ENCODE measurements around the gene RASSF10. TPM values are rescaled to one million over a fixed set of nuclear protein-coding genes. Genes with fewer than 3 reads are reported as not detected.
A peak's percentile ranks its signal among the peaks of the same experiment; 100 is the strongest.

The RASSF10 gene
- total and polyA plus RNA-seq, 3 experiments from 2014 or later = not detected

DNA sequence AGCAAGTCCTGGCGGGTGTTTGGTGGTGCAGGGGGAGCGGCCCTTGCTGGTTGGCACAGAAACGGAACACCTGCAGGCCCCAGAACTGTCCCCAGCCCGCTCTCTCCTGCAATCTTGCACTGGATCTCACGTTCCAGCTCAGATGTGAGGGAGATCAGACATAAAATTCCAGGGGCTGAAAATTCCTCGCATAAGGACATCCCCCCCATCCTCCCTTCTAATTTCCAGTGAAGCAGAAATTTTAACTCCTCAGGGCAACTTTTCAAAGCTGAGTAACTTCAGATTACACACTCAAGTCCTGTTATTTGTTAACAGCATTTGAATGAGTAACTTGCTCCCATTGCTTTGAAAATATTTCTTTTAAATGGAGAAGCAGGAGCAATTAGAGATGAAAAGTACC lies 40.3 kb upstream of the RASSF10 start:
- Histone ChIP-seq H3K4me3 (ENCODE audit: low read length) (no peak overlapping the region), H3K9me3 (ENCODE audit: low read length) (no peaks in the 10 kb centered on the region), H3K27ac (ENCODE audit: low read depth, low read length) (no peak overlapping the region), H3K36me3 (ENCODE audit: insufficient read depth, low read length) (no peaks in the 10 kb centered on the region), H3K4me1 (ENCODE audit: insufficient read depth, low read length) (no peaks in the 10 kb centered on the region), H3K27me3 (ENCODE audit: insufficient read depth, low read length, poor library complexity, severe bottlenecking) (no peaks in the 10 kb centered on the region)
- Mint-ChIP-seq H3K9me3 (no peaks in the 10 kb centered on the region), H3K27ac (no peak overlapping the region), H3K27me3 (peaks cover 5 to 24% of the 10 kb centered on the region in 2 donors), H3K4me3 (no peak overlapping the region), H3K4me1 (no peaks in the 10 kb centered on the region), H3K36me3 (no peaks in the 10 kb centered on the region)
- DNase-seq = no peak
- ChIA-PET POLR2A (no interaction called here), CTCF (no interaction called here)

- CTCF ChIA-PET = no interaction called here
These were observed 37.2 kb upstream of the RASSF10 start for GRCh38 chr11:12971955-12972354.

DNA sequence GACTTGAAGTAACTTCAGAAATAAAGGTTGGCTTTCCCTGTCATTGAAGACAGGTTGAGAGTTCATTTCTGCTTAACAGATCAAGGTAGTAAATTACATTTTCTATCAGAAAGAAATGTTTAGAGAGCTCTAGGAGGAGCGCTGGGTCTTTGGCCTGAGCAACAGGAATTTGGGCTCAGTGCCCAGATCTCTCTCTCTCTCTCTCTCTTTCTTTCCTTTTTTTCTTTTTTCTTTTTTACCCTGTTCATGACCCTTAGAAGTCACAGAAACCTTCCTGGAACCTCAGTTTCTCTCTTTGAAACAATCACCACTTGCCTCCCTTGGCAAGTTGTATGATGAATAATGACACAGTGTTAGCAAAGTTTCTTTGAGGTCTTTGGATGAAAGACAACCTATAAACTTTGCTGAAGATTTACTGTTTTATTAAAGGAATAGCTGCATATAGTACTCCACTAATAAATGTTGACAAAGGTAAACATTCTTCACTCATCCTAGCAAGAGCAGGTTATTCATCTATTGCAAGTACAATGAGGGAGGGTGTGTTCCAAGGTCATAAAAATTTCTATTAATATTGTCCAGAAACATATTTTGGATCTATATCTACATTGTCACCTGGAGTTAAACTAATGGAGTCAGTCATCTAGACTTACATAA lies 35.5 kb upstream of the RASSF10 start:
- Histone ChIP-seq H3K27me3 (ENCODE audit: insufficient read depth, low read length, poor library complexity, severe bottlenecking) (no peaks in the 10 kb centered on the region), H3K36me3 (ENCODE audit: insufficient read depth, low read length) (no peaks in the 10 kb centered on the region), H3K4me3 (ENCODE audit: low read length) (no peak overlapping the region), H3K9me3 (ENCODE audit: low read length) (no peaks in the 10 kb centered on the region), H3K4me1 (ENCODE audit: insufficient read depth, low read length) (no peaks in the 10 kb centered on the region), H3K27ac (ENCODE audit: low read depth, low read length) (no peak overlapping the region)
- no peak for DNase-seq
- Mint-ChIP-seq H3K4me3 (no peak overlapping the region), H3K4me1 (no peaks in the 10 kb centered on the region), H3K36me3 (no peaks in the 10 kb centered on the region), H3K27me3 (peaks cover 4 to 15% of the 10 kb centered on the region in 2 donors), H3K27ac (no peak overlapping the region), H3K9me3 (no peaks in the 10 kb centered on the region)
- ChIA-PET POLR2A (no interaction called here), CTCF (interaction anchor here (1.8 kb wide), 1 partner anchor 10 kb away, joined by 6 read pairs; no protein-coding TSS in a partner anchor)

More at GRCh38 chr11:12971955-12972354, 37.2 kb upstream of the RASSF10 start:
- no peaks in the 10 kb centered on the region for H3K27me3 ChIP-seq (ENCODE audit: insufficient read depth, low read length, poor library complexity, severe bottlenecking)
- H3K4me3 ChIP-seq (ENCODE audit: low read length) = no peak overlapping the region
- POLR2A ChIA-PET = no interaction called here
- no peaks in the 10 kb centered on the region for H3K36me3 Mint-ChIP-seq
- H3K27me3 Mint-ChIP-seq = peaks cover 4 to 10% of the 10 kb centered on the region in 2 donors
- no peak overlapping the region for H3K27ac ChIP-seq (ENCODE audit: low read depth, low read length)
- H3K4me1 Mint-ChIP-seq = no peaks in the 10 kb centered on the region
- no peak overlapping the region for H3K4me3 Mint-ChIP-seq
- H3K9me3 Mint-ChIP-seq = no peaks in the 10 kb centered on the region
- no peak overlapping the region for H3K27ac Mint-ChIP-seq
- H3K9me3 ChIP-seq (ENCODE audit: low read length) = no peaks in the 10 kb centered on the region
- no peaks in the 10 kb centered on the region for H3K4me1 ChIP-seq (ENCODE audit: insufficient read depth, low read length)
- DNase-seq = no peak
- H3K36me3 ChIP-seq (ENCODE audit: insufficient read depth, low read length) = no peaks in the 10 kb centered on the region

- Mint-ChIP-seq H3K9me3 (no peaks in the 10 kb centered on the region), H3K36me3 (no peaks in the 10 kb centered on the region), H3K27ac (no peak overlapping the region), H3K4me1 (no peaks in the 10 kb centered on the region), H3K4me3 (no peak overlapping the region), H3K27me3 (peaks cover 4 to 18% of the 10 kb centered on the region in 2 donors)
- Histone ChIP-seq H3K4me3 (ENCODE audit: low read length) (no peak overlapping the region), H3K27ac (ENCODE audit: low read depth, low read length) (no peak overlapping the region), H3K9me3 (ENCODE audit: low read length) (no peaks in the 10 kb centered on the region), H3K27me3 (ENCODE audit: insufficient read depth, low read length, poor library complexity, severe bottlenecking) (no peaks in the 10 kb centered on the region), H3K4me1 (ENCODE audit: insufficient read depth, low read length) (no peaks in the 10 kb centered on the region), H3K36me3 (ENCODE audit: insufficient read depth, low read length) (no peaks in the 10 kb centered on the region)
- POLR2A ChIA-PET = no interaction called here
- DNase-seq = no peak
- CTCF ChIA-PET = interaction anchor here (1.8 kb wide), 1 partner anchor 11 kb away, joined by 6 read pairs; no protein-coding TSS in a partner anchor
These were observed 33.9 kb upstream of the RASSF10 start for GRCh38 chr11:12975195-12975594.

- peaks cover 0 to 30% of the 10 kb centered on the region in 2 donors for H3K27me3 Mint-ChIP-seq
- Histone ChIP-seq H3K27me3 (ENCODE audit: insufficient read depth, low read length, poor library complexity, severe bottlenecking) (no peaks in the 10 kb centered on the region), H3K9me3 (ENCODE audit: low read length) (no peaks in the 10 kb centered on the region), H3K4me3 (ENCODE audit: low read length) (no peak overlapping the region), H3K36me3 (ENCODE audit: insufficient read depth, low read length) (no peaks in the 10 kb centered on the region), H3K4me1 (ENCODE audit: insufficient read depth, low read length) (no peaks in the 10 kb centered on the region), H3K27ac (ENCODE audit: low read depth, low read length) (no peak overlapping the region)
- no peak overlapping the region for H3K27ac Mint-ChIP-seq
- ChIA-PET CTCF (interaction anchor here (1.1 kb wide), 1 partner anchor 11 kb away, joined by 3 read pairs; no protein-coding TSS in a partner anchor), POLR2A (no interaction called here)
- H3K36me3 Mint-ChIP-seq = no peaks in the 10 kb centered on the region
- no peak for DNase-seq
- H3K4me1 Mint-ChIP-seq = no peaks in the 10 kb centered on the region
- no peaks in the 10 kb centered on the region for H3K9me3 Mint-ChIP-seq
- no peak overlapping the region for H3K4me3 Mint-ChIP-seq
These were observed 29.0 kb upstream of the RASSF10 start for GRCh38 chr11:12979928-12980689.

DNA sequence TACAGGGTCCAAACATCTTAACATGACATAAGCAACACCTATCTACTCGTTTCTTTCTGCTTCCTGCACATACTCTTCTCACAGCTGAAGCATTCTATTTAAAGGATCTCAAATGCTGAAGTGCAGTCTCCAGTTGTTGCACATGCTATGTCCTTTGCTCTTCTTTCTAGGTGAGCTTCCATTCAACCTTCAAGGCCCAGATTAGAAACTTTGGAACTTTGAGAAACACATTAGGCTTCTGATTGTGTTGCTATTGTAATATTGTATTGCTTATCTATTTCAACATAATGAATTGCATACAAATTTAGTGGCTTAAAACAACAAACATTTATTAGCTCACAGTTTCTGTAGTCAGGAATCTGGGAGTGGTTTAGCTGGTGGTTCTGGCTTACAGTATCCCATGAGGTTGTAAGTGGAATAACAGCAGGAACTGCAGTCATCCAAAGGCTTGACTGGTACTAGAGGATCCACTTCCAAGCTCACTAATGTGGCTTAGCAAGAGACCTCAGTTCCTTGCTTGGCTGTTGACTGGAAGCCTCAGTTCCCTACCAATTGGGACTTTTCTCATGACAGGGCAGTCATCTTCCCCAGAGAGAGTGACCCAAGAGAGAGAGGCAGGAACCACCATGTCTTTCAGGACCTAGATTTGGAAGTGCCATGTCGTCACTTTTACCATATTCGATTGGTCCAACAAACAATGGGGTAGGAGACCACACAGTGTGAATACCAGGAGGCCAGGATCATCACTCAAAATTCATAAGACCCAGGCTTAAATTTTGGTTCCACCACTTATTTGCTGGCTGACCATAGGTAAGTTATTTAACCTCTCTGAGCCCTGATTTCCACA lies 27.2 kb upstream of the RASSF10 start:
- H3K36me3 ChIP-seq (ENCODE audit: insufficient read depth, low read length) = no peaks in the 10 kb centered on the region
- H3K27me3 ChIP-seq (ENCODE audit: insufficient read depth, low read length, poor library complexity, severe bottlenecking) = no peaks in the 10 kb centered on the region
- H3K4me3 Mint-ChIP-seq = no peak overlapping the region
- peaks cover 0 to 48% of the 10 kb centered on the region in 2 donors for H3K27me3 Mint-ChIP-seq
- H3K4me1 ChIP-seq (ENCODE audit: insufficient read depth, low read length) = no peaks in the 10 kb centered on the region
- no peak overlapping the region for H3K27ac ChIP-seq (ENCODE audit: low read depth, low read length)
- no peaks in the 10 kb centered on the region for H3K36me3 Mint-ChIP-seq
- H3K4me3 ChIP-seq (ENCODE audit: low read length) = no peak overlapping the region
- CTCF ChIA-PET = no interaction called here
- H3K27ac Mint-ChIP-seq = peak overlapping the region in 1 of 8 donors; percentile 87
- no peaks in the 10 kb centered on the region for H3K9me3 Mint-ChIP-seq
- H3K9me3 ChIP-seq (ENCODE audit: low read length) = no peaks in the 10 kb centered on the region
- no peaks in the 10 kb centered on the region for H3K4me1 Mint-ChIP-seq
- POLR2A ChIA-PET = no interaction called here
- no peak for DNase-seq

DNA sequence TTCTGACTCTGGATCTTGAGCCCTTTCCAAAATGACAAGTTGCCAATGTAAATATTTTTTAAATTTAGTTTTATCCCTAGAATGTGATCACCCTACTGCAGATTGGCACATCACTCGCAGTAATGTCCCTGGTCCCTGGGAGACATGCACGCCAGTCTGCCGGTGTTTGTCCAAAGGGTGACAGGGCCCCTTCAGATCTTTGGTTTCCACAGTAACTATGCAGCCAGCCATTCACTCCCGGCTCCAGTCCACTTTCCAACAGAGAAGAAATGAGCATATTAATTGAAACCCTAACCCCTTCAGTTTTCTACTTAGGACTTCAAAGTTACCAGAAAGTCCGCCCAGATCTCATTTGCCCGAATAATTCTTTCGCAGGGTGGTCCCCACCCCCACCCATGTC lies 25.8 kb upstream of the RASSF10 start:
- Histone ChIP-seq H3K4me1 (ENCODE audit: insufficient read depth, low read length) (no peaks in the 10 kb centered on the region), H3K4me3 (ENCODE audit: low read length) (no peak overlapping the region), H3K27me3 (ENCODE audit: insufficient read depth, low read length, poor library complexity, severe bottlenecking) (no peaks in the 10 kb centered on the region), H3K9me3 (ENCODE audit: low read length) (no peaks in the 10 kb centered on the region), H3K27ac (ENCODE audit: low read depth, low read length) (no peak overlapping the region), H3K36me3 (ENCODE audit: insufficient read depth, low read length) (no peaks in the 10 kb centered on the region)
- DNase-seq = no peak
- ChIA-PET POLR2A (no interaction called here), CTCF (no interaction called here)
- Mint-ChIP-seq H3K27ac (no peak overlapping the region), H3K27me3 (peaks cover 0 to 50% of the 10 kb centered on the region in 2 donors), H3K36me3 (no peaks in the 10 kb centered on the region), H3K4me3 (no peak overlapping the region), H3K4me1 (no peaks in the 10 kb centered on the region), H3K9me3 (no peaks in the 10 kb centered on the region)
